IPS DF 6.9 (cell line): ENCODE measurements around the gene SNF8.

Source experiments
- DNase-seq: peaks from one replicate; pipeline ENCODE4 v3.0.0-alpha.2; 2013; ENCODE audit warnings: low read depth, low spot score
- H3K27ac ChIP-seq: one replicate; pipeline ENCODE4 v1.5.1; 2013; ENCODE audit warnings: low read length, control low read depth
- H3K27me3 ChIP-seq: 2 replicates; pipeline ENCODE4 v1.6.1; 2013; ENCODE audit warnings: mild to moderate bottlenecking, low read length; ENCODE audit not compliant: control insufficient read depth, insufficient read depth
- H3K36me3 ChIP-seq: 2 replicates; pipeline ENCODE4 v1.6.1; 2013; ENCODE audit warnings: low read length; ENCODE audit not compliant: control insufficient read depth, insufficient read depth
- H3K4me1 ChIP-seq: 2 replicates; pipeline ENCODE4 v1.6.1; 2013; ENCODE audit warnings: low read length; ENCODE audit not compliant: control insufficient read depth, insufficient read depth
- H3K4me3 ChIP-seq: 2 replicates; pipeline ENCODE4 v1.5.1; 2013; ENCODE audit warnings: mild to moderate bottlenecking, low read length
- H3K9me3 ChIP-seq: 2 replicates; pipeline ENCODE4 v1.6.1; 2013; ENCODE audit warnings: low read length, inconsistent platforms; ENCODE audit not compliant: control insufficient read depth, insufficient read depth
- WGBS: extraction: QIAGEN DNeasy Blood & Tissue Kit; methylation state at CpG from one replicate; pipeline ENCODE4 v1.1.7; 2013; ENCODE audit warnings: mixed read lengths, missing lambda C conversion rate; ENCODE audit not compliant: insufficient read length, insufficient coverage; 5-methylcytosine and 5-hydroxymethylcytosine counted together

SNF8 gene

GRCh38 chr17:48908853-48909394 lies 35.7 kb downstream of the SNF8 start:
- peak; percentile 84 for DNase-seq
- peaks cover 3% of the 10 kb centered on the region; the same call in 1 of the 2 replicates for H3K36me3 ChIP-seq
- H3K27ac ChIP-seq = no peak overlapping the region
- peak overlapping the region; percentile 96 for H3K4me3 ChIP-seq
- WGBS = no CpG with 5 or more reads among the region's 36 CpGs
- peaks cover 3% of the 10 kb centered on the region; the same call in 1 of the 2 replicates for H3K4me1 ChIP-seq
- H3K9me3 ChIP-seq = no peaks in the 10 kb centered on the region
- no peaks in the 10 kb centered on the region for H3K27me3 ChIP-seq

GRCh38 chr17:48908047-48908843 lies 36.4 kb downstream of the SNF8 start, which contains the start of gene UBE2Z:
UBE2Z (plus strand) TSS chr17:48908407; CDS start chr17:48908504, 97 bp downstream.
- H3K4me3 ChIP-seq = peak within 1 kb of the TSS; percentile 96
- peaks cover 3% of the 10 kb centered on the region; the same call in 1 of the 2 replicates for H3K36me3 ChIP-seq
- peaks cover 3% of the 10 kb centered on the region; the same call in 1 of the 2 replicates for H3K4me1 ChIP-seq
- DNase-seq = peak; percentile 93
- WGBS = no CpG with 5 or more reads among the region's 81 CpGs
- H3K27me3 ChIP-seq = no peaks in the 10 kb centered on the region
- H3K27ac ChIP-seq = no peak within 1 kb of the TSS
- H3K9me3 ChIP-seq = no peaks in the 10 kb centered on the region

- Histone ChIP-seq H3K36me3 (peaks cover 3% of the 10 kb centered on the region; the same call in 1 of the 2 replicates), H3K27ac (no peak overlapping the region), H3K27me3 (no peaks in the 10 kb centered on the region), H3K9me3 (no peaks in the 10 kb centered on the region), H3K4me1 (peaks cover 3% of the 10 kb centered on the region; the same call in 1 of the 2 replicates), H3K4me3 (peak overlapping the region; percentile 96; the same call in 1 of the 2 replicates)
- no CpG with 5 or more reads among the region's 2 CpGs for WGBS
- DNase-seq = no peak
Measured at GRCh38 chr17:48907713-48908046, 37.0 kb downstream of the SNF8 start.

GRCh38 chr17:48905987-48906515 lies 38.6 kb downstream of the SNF8 start:
- H3K27ac ChIP-seq = no peak overlapping the region
- H3K36me3 ChIP-seq = peaks cover 3% of the 10 kb centered on the region; the same call in 1 of the 2 replicates
- WGBS = no CpG with 5 or more reads among the region's 9 CpGs
- H3K4me3 ChIP-seq = no peak overlapping the region
- H3K4me1 ChIP-seq = peaks cover 3% of the 10 kb centered on the region; the same call in 1 of the 2 replicates
- H3K27me3 ChIP-seq = no peaks in the 10 kb centered on the region
- no peak for DNase-seq
- H3K9me3 ChIP-seq = no peaks in the 10 kb centered on the region

- Histone ChIP-seq H3K4me3 (no peak overlapping the region), H3K27me3 (no peaks in the 10 kb centered on the region), H3K9me3 (no peaks in the 10 kb centered on the region), H3K4me1 (no peaks in the 10 kb centered on the region), H3K27ac (no peak overlapping the region), H3K36me3 (no peaks in the 10 kb centered on the region)
- no CpG with 5 or more reads among the region's 7 CpGs for WGBS
- no peak for DNase-seq
Measured at GRCh38 chr17:48904428-48904827, 40.2 kb downstream of the SNF8 start.

- H3K4me3 ChIP-seq = no peak overlapping the region
- no peak for DNase-seq
- no peaks in the 10 kb centered on the region for H3K9me3 ChIP-seq
- no peak overlapping the region for H3K27ac ChIP-seq
- WGBS = no CpG with 5 or more reads among the region's 1 CpG
- H3K36me3 ChIP-seq = no peaks in the 10 kb centered on the region
- H3K4me1 ChIP-seq = no peaks in the 10 kb centered on the region
- no peaks in the 10 kb centered on the region for H3K27me3 ChIP-seq
Measured at GRCh38 chr17:48903401-48903800, 41.2 kb downstream of the SNF8 start.

- no peak overlapping the region for H3K27ac ChIP-seq
- H3K27me3 ChIP-seq = no peaks in the 10 kb centered on the region
- H3K4me3 ChIP-seq = no peak overlapping the region
- no peaks in the 10 kb centered on the region for H3K9me3 ChIP-seq
- H3K36me3 ChIP-seq = no peaks in the 10 kb centered on the region
- DNase-seq = no peak
- no CpG with 5 or more reads among the region's 1 CpG for WGBS
- H3K4me1 ChIP-seq = no peaks in the 10 kb centered on the region
Measured at GRCh38 chr17:48901241-48901640, 43.4 kb downstream of the SNF8 start.

GRCh38 chr17:48894886-48895285 lies 49.8 kb downstream of the SNF8 start:
- Histone ChIP-seq H3K9me3 (no peaks in the 10 kb centered on the region), H3K36me3 (peaks cover 10% of the 10 kb centered on the region; the same call in 1 of the 2 replicates), H3K27ac (no peak overlapping the region), H3K27me3 (no peaks in the 10 kb centered on the region), H3K4me1 (no peaks in the 10 kb centered on the region), H3K4me3 (no peak overlapping the region)
- no CpG with 5 or more reads among the region's 3 CpGs for WGBS
- DNase-seq = no peak

GRCh38 chr17:48893646-48894508 lies 50.8 kb downstream of the SNF8 start:
- Histone ChIP-seq H3K4me1 (no peaks in the 10 kb centered on the region), H3K27ac (no peak overlapping the region), H3K36me3 (peaks cover 10% of the 10 kb centered on the region; the same call in 1 of the 2 replicates), H3K27me3 (no peaks in the 10 kb centered on the region), H3K4me3 (peak overlapping the region; percentile 84; the same call in 1 of the 2 replicates), H3K9me3 (no peaks in the 10 kb centered on the region)
- no peak for DNase-seq
- WGBS = no CpG with 5 or more reads among the region's 5 CpGs
